H1 (cell line): ENCODE measurements around the gene SSTR5. TPM values are rescaled to one million over a fixed set of nuclear protein-coding genes. Genes with fewer than 3 reads are reported as not detected.

Experiments
- CTCF ChIA-PET: fragments of 300-600 bp; sonication (Branson Sonifier 250); formaldehyde crosslinking; loops from one replicate; lab custom pipeline; 2021; ENCODE audit not compliant: partially characterized antibody; lab: Charles Lee
- POLR2A ChIA-PET: fragments of 300-600 bp; sonication (Branson Sonifier 250); formaldehyde crosslinking; loops from one replicate; lab custom pipeline; 2021; ENCODE audit warnings: inconsistent platforms; ENCODE audit not compliant: partially characterized antibody; lab: Charles Lee
- DNase-seq, 2 experiments: peaks; one replicate each; pipeline versions ENCODE4 v3.0.0 to v3.0.0-alpha.2; 2010 to 2022; ENCODE audit warnings: low spot score in 2 of 2, low read depth in 1 of 2, mixed read lengths in 1 of 2
- FAIRE-seq: peaks from 2 replicates; lab custom pipeline; 2011; peaks lifted over from hg19 to GRCh38; lab: Jason Lieb, UNC
- H2AFZ ChIP-seq: 2 replicates; pipeline ENCODE4 v1.8.1; 2012; ENCODE audit warnings: low read length, inconsistent platforms
- H2AK5ac ChIP-seq: 2 replicates; pipeline ENCODE4 v1.6.1; 2013; ENCODE audit warnings: low read depth, low read length
- H2BK120ac ChIP-seq: replicated peaks from 2 replicates; pipeline ENCODE3; 2013; ENCODE audit warnings: low read depth, low read length, inconsistent platforms
- H2BK12ac ChIP-seq: 2 replicates; pipeline ENCODE4 v1.6.1; 2013; ENCODE audit warnings: low read depth, low read length
- H2BK15ac ChIP-seq: 2 replicates; pipeline ENCODE4 v1.6.1; 2013; ENCODE audit warnings: low read length
- H2BK20ac ChIP-seq: 2 replicates; pipeline ENCODE4 v1.6.1; 2013; ENCODE audit warnings: low read length
- H2BK5ac ChIP-seq: 2 replicates; pipeline ENCODE4 v1.6.1; 2013; ENCODE audit warnings: low read depth, low read length
- H3K14ac ChIP-seq: 2 replicates; pipeline ENCODE4 v1.6.1; 2013; ENCODE audit warnings: inconsistent platforms; ENCODE audit not compliant: insufficient read length
- H3K18ac ChIP-seq: 2 replicates; pipeline ENCODE4 v1.6.1; 2013; ENCODE audit warnings: low read length; ENCODE audit errors: extremely low read depth
- H3K23ac ChIP-seq: 2 replicates; pipeline ENCODE4 v1.6.1; 2013; ENCODE audit warnings: inconsistent platforms; ENCODE audit not compliant: insufficient read length
- H3K23me2 ChIP-seq: 2 replicates; pipeline ENCODE4 v1.6.1; 2013; ENCODE audit warnings: low read depth, low read length
- H3K27ac ChIP-seq: 2 replicates; pipeline ENCODE4 v1.6.1; 2011; ENCODE audit warnings: low read depth, low read length, inconsistent platforms
- H3K27me3 ChIP-seq, 4 experiments: replicated peaks in 1 of 4; 1 replicate in 1 of 4; 2 replicates in 3 of 4; pipeline versions ENCODE4 v1.6.1 to v1.8.1; 2011 to 2013; ENCODE audit warnings: low read length in 3 of 4, mild to moderate bottlenecking in 3 of 4, inconsistent platforms in 2 of 4, mixed read lengths in 2 of 4, moderate library complexity in 1 of 4; ENCODE audit not compliant: control insufficient read depth in 3 of 4, insufficient read depth in 3 of 4; ENCODE audit errors: extremely low read depth in 1 of 4
- H3K36me3 ChIP-seq, 4 experiments: 2 replicates each; pipeline versions ENCODE4 v1.6.1 to v1.8.1; 2011 to 2013; ENCODE audit warnings: mild to moderate bottlenecking in 4 of 4, low read length in 3 of 4, moderate library complexity in 2 of 4, control low read depth in 1 of 4, inconsistent platforms in 1 of 4; ENCODE audit not compliant: insufficient read depth in 4 of 4, control insufficient read depth in 2 of 4
- H3K4ac ChIP-seq: replicated peaks from 2 replicates; pipeline ENCODE3; 2013; ENCODE audit warnings: low read length, low read depth, mixed read lengths, inconsistent platforms; ENCODE audit not compliant: insufficient read length
- H3K4me1 ChIP-seq, 4 experiments: replicated peaks in 1 of 4; 1 replicate in 1 of 4; 2 replicates in 3 of 4; pipeline versions ENCODE4 v1.6.1 to v1.8.1; 2011 to 2013; ENCODE audit warnings: low read length in 3 of 4, inconsistent platforms in 2 of 4, mixed read lengths in 1 of 4; ENCODE audit not compliant: insufficient read depth in 4 of 4, control insufficient read depth in 3 of 4
- H3K4me2 ChIP-seq, 2 experiments: 2 replicates each; pipeline versions ENCODE4 v1.6.1 to v1.8.1; 2011 to 2013; ENCODE audit warnings: low read depth in 2 of 2, low read length in 2 of 2, control low read depth in 1 of 2, inconsistent platforms in 1 of 2, mild to moderate bottlenecking in 1 of 2; ENCODE audit not compliant: insufficient read depth in 1 of 2
- H3K4me3 ChIP-seq, 4 experiments: fragments of 200-600, 300-600 bp in 1 of 4; sonication (generic), shearing (Covaris generic), sonication (Bioruptor Twin) in 1 of 4; 2 replicates each; pipeline versions ENCODE4 v1.5.1 to v1.8.1; 2011 to 2016; ENCODE audit warnings: low read length in 4 of 4, low read depth in 3 of 4, control low read depth in 2 of 4, inconsistent platforms in 2 of 4, mild to moderate bottlenecking in 2 of 4, mixed read lengths in 1 of 4, moderate library complexity in 1 of 4; ENCODE audit not compliant: insufficient read depth in 2 of 4; ENCODE audit errors: extremely low read depth in 1 of 4
- H3K56ac ChIP-seq: replicated peaks from 2 replicates; pipeline ENCODE3; 2013; ENCODE audit warnings: low read depth, mild to moderate bottlenecking, mixed read lengths, low read length, inconsistent platforms; ENCODE audit not compliant: insufficient read length
- H3K79me1 ChIP-seq: 2 replicates; pipeline ENCODE4 v1.6.1; 2013; ENCODE audit warnings: low read depth, low read length, control low read depth
- H3K79me2 ChIP-seq, 2 experiments: 2 replicates each; pipeline versions ENCODE4 v1.6.1 to v1.8.1; 2012 to 2013; ENCODE audit warnings: low read length in 2 of 2, mild to moderate bottlenecking in 2 of 2, inconsistent platforms in 1 of 2; ENCODE audit not compliant: insufficient read depth in 2 of 2, control insufficient read depth in 1 of 2
- H3K9ac ChIP-seq, 4 experiments: replicated peaks in 1 of 4; 1 replicate in 1 of 4; 2 replicates in 3 of 4; pipeline versions ENCODE4 v1.6.1 to v1.8.1; 2011 to 2013; ENCODE audit warnings: low read depth in 3 of 4, low read length in 3 of 4, control low read depth in 2 of 4, mild to moderate bottlenecking in 2 of 4, moderate library complexity in 2 of 4, inconsistent platforms in 1 of 4; ENCODE audit errors: extremely low read depth in 1 of 4
- H3K9me3 ChIP-seq, 2 experiments: 2 replicates each; pipeline versions ENCODE4 v1.6.1 to v1.8.1; 2012 to 2013; ENCODE audit warnings: mild to moderate bottlenecking in 2 of 2, moderate library complexity in 2 of 2, control low read depth in 1 of 2, inconsistent platforms in 1 of 2, low read depth in 1 of 2, low read length in 1 of 2, mixed read lengths in 1 of 2; ENCODE audit not compliant: insufficient read depth in 2 of 2
- H4K20me1 ChIP-seq, 2 experiments: replicated peaks in 1 of 2; 2 replicates each; pipeline versions ENCODE3 to v1.8.1; 2011 to 2013; ENCODE audit warnings: inconsistent platforms in 2 of 2, low read length in 2 of 2, mild to moderate bottlenecking in 1 of 2; ENCODE audit not compliant: insufficient read depth in 2 of 2, control insufficient read depth in 1 of 2
- H4K5ac ChIP-seq: 2 replicates; pipeline ENCODE4 v1.6.1; 2013; ENCODE audit warnings: low read length, low read depth, mixed read lengths, inconsistent platforms; ENCODE audit not compliant: insufficient read length
- H4K8ac ChIP-seq: 2 replicates; pipeline ENCODE4 v1.8.0; 2013; ENCODE audit warnings: mild to moderate bottlenecking, moderate library complexity, low read length, inconsistent platforms; ENCODE audit not compliant: insufficient read depth; ENCODE audit errors: extremely low read depth
- H4K91ac ChIP-seq: replicated peaks from 2 replicates; pipeline ENCODE3; 2013; ENCODE audit warnings: low read length, mixed read lengths, inconsistent platforms; ENCODE audit not compliant: insufficient read length
- ASH2L ChIP-seq: fragments of 200-600, 300-600 bp; sonication (generic); IDR thresholded peaks from one replicate; pipeline ENCODE4 v1.7.1; 2017; ENCODE audit warnings: low read length
- CHD2 ChIP-seq: IDR thresholded peaks from 2 replicates; pipeline ENCODE4 v1.6.1; 2012; ENCODE audit warnings: low read length, improper control_type of control experiment
- HDAC6 ChIP-seq: IDR thresholded peaks from one replicate; pipeline ENCODE4 v1.7.1; 2012; ENCODE audit warnings: low read depth, mild to moderate bottlenecking, inconsistent platforms, low read length, moderate library complexity
- JUN ChIP-seq: IDR thresholded peaks from 2 replicates; pipeline ENCODE4 v1.6.1; 2011; ENCODE audit warnings: low read depth, mild to moderate bottlenecking, improper control_type of control experiment, low read length
- JUND ChIP-seq: IDR thresholded peaks from 2 replicates; pipeline ENCODE4 v1.6.1; 2011; ENCODE audit warnings: mild to moderate bottlenecking, improper control_type of control experiment, low read length
- SP1 ChIP-seq: IDR thresholded peaks from 2 replicates; pipeline ENCODE4 v1.6.1; 2011; ENCODE audit warnings: low read depth, low read length
- SP4 ChIP-seq: IDR thresholded peaks from 2 replicates; pipeline ENCODE4 v1.6.1; 2012; ENCODE audit warnings: low read length, inconsistent platforms
- TAF1 ChIP-seq: IDR thresholded peaks from 2 replicates; pipeline ENCODE4 v1.6.1; 2011; ENCODE audit warnings: mild to moderate bottlenecking, low read depth, low read length
- TBP ChIP-seq: IDR thresholded peaks from 2 replicates; pipeline ENCODE4 v1.6.1; 2011; ENCODE audit warnings: low read depth, low read length, improper control_type of control experiment
- ZNF274 ChIP-seq: IDR thresholded peaks from 2 replicates; pipeline ENCODE4 v1.7.0; 2012; ENCODE audit warnings: low read length, borderline replicate concordance; ENCODE audit errors: extremely low read depth
- WGBS, 2 experiments: shearing (Covaris generic) in 1 of 2; methylation state at CpG; one replicate each; pipeline versions ENCODE4 v1.1.6 to v1.1.7; 2013 to 2015; ENCODE audit warnings: low lambda C conversion rate in 2 of 2, mixed read lengths in 2 of 2, inconsistent platforms in 1 of 2, low coverage in 1 of 2, missing lambda C conversion rate in 1 of 2; ENCODE audit not compliant: insufficient replicate concordance in 2 of 2, insufficient coverage in 1 of 2, insufficient read length in 1 of 2; ENCODE audit errors: extremely low coverage in 1 of 2, missing lambda C conversion rate in 1 of 2; 5-methylcytosine and 5-hydroxymethylcytosine counted together
- polyA plus RNA-seq, 7 experiments: library from polyadenylated mRNA; depleted of rRNA in 3 of 7; stranded (reverse) in 5 of 7; unstranded in 2 of 7; fragments of >200 nt in 5 of 7; fragments of 200-250 nt in 2 of 7; gene quantifications; 1 replicate in 5 of 7; 2 replicates in 1 of 7; 4 replicates in 1 of 7; pipeline versions ENCODE4 v1.2.1 to v1.2.3, GENCODE V29; 2011 to 2013; ENCODE audit warnings: missing spikeins in 2 of 7, mixed read lengths in 2 of 7
- total RNA-seq: library from RNA; stranded (reverse); fragmentation: NEBNext Ultra II Directional; extraction: Animal tissue kit (Norgen Biotek cat#: 25700); gene quantifications from 2 replicates; pipeline ENCODE4 v1.2.1, GENCODE V29; 2021
- TF ChIP-seq, protein P1 (sequence below): IDR thresholded peaks from 2 replicates; pipeline ENCODE4 v1.6.1; 2012; ENCODE audit warnings: low read length, inconsistent platforms
- TF ChIP-seq, protein P2 (sequence below): IDR thresholded peaks from 2 replicates; pipeline ENCODE4 v1.6.1; 2012; ENCODE audit warnings: inconsistent platforms

SSTR5 gene
- total and polyA plus RNA-seq, 2 of the 8 experiments (the other 6 are each of a cell fraction or from before 2014, with no cell fraction given), result 0.56 to 0.60 TPM

DNA sequence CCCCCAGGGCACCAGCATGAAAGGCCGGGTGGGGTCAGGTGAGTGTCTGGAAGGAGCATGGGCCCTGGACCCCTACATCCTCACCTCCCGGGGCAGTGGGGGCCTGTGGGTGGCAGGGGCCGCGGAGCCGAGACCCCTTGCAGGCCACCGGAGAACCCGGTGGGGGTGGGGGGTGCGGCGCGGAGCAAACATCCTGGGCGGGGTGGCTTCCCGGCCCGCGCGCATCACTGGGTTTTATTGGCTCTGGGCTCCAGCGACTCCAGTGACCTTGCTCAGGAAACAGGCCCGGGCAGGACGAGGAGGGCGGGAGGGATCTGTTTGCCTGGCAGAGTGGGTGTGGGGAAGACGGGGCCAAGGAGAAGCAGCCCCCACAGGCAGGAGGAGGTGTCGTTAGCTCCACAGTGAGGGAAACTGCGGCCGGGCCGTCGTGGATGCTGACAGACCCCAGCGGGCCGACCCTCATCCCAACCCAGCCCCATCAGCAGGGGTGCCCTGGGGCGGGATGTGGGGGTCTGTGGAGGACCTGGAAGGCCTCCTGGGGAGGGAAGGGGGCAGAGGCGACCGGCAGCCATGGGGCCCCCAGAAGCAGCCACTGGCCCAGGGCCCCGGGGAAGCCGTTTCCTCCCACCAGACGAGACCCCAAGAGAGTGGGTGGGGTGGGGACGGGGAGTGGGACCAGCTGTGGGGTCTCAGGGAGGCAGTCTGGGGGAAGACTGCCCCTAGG lies 10.6 kb downstream of the SSTR5 start:
- Histone ChIP-seq H2BK12ac (no peak overlapping the region), H3K9ac (no peak overlapping the region), H3K79me1 (no peaks in the 10 kb centered on the region), H3K4me3 (no peak overlapping the region), H3K18ac (no peak overlapping the region), H2BK20ac (no peak overlapping the region), H3K23me2 (no peaks in the 10 kb centered on the region), H3K4me1 (no peaks in the 10 kb centered on the region; a peak in 1 of 7 replicates), H2AFZ (no peak overlapping the region), H3K56ac (no peak overlapping the region), H3K23ac (no peak overlapping the region), H3K27ac (no peak overlapping the region), H3K27me3 (no peaks in the 10 kb centered on the region), H4K5ac (no peak overlapping the region), H4K91ac (no peak overlapping the region), H2BK5ac (no peak overlapping the region), H3K36me3 (no peaks in the 10 kb centered on the region), H3K9me3 (peaks cover 4 to 7% of the 10 kb centered on the region in 2 experiments; a peak in 3 of 4 replicates), H2BK120ac (no peak overlapping the region), H4K20me1 (peaks cover 0 to 2% of the 10 kb centered on the region in 2 experiments), H3K79me2 (no peaks in the 10 kb centered on the region), H3K14ac (no peak overlapping the region), H3K4ac (no peak overlapping the region), H2BK15ac (no peak overlapping the region), H3K4me2 (no peak overlapping the region), H4K8ac (no peak overlapping the region), H2AK5ac (no peak overlapping the region)
- WGBS, 2 experiments, result 91% methylated on average over 12 of the region's 34 CpGs; no CpG with 5 or more reads in 1 of the 2 experiments
- POLR2A ChIA-PET, result no interaction called here
- CTCF ChIA-PET, result no interaction called here
- FAIRE-seq (no peak), DNase-seq (no peak)
- TF ChIP-seq ZNF274, result no peak
- TF ChIP-seq CHD2, result no peak
- no peak for TF ChIP-seq HDAC6
- no peak for TF ChIP-seq SP4
- TF ChIP-seq SP1, result no peak
- TF ChIP-seq, protein P1, sequence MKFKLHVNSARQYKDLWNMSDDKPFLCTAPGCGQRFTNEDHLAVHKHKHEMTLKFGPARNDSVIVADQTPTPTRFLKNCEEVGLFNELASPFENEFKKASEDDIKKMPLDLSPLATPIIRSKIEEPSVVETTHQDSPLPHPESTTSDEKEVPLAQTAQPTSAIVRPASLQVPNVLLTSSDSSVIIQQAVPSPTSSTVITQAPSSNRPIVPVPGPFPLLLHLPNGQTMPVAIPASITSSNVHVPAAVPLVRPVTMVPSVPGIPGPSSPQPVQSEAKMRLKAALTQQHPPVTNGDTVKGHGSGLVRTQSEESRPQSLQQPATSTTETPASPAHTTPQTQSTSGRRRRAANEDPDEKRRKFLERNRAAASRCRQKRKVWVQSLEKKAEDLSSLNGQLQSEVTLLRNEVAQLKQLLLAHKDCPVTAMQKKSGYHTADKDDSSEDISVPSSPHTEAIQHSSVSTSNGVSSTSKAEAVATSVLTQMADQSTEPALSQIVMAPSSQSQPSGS, result no peak
- TF ChIP-seq, protein P2, sequence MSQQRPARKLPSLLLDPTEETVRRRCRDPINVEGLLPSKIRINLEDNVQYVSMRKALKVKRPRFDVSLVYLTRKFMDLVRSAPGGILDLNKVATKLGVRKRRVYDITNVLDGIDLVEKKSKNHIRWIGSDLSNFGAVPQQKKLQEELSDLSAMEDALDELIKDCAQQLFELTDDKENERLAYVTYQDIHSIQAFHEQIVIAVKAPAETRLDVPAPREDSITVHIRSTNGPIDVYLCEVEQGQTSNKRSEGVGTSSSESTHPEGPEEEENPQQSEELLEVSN, result no peak
- no peak for TF ChIP-seq JUND
- no peak for TF ChIP-seq JUN
- no peak for TF ChIP-seq TAF1
- TF ChIP-seq TBP, result no peak
- TF ChIP-seq ASH2L, result no peak
